22Rv1 (cell line): Measurements from ENCODE around the gene ANKK1.

ENCODE experiments used
- H3K27ac ChIP-seq: fragments of 450-650 bp; 2 replicates; pipeline ENCODE4 v1.5.1; 2017
- CTCF ChIP-seq: fragments of 450-650 bp; IDR thresholded peaks from 2 replicates; pipeline ENCODE4 v1.5.1; 2017; ENCODE audit warnings: mild to moderate bottlenecking
- ZFX ChIP-seq: fragments of 450-650 bp; IDR thresholded peaks from 2 replicates; pipeline ENCODE4 v1.6.1; 2017; ENCODE audit warnings: antibody characterized with exemption, borderline replicate concordance

Gene ANKK1

GRCh38 chr11:113408887-113409286 is 21.3 kb downstream of the ANKK1 start:
- H3K27ac ChIP-seq = no peak overlapping the region
- TF ChIP-seq ZFX = no peak
- no peak for TF ChIP-seq CTCF

GRCh38 chr11:113409526-113409925 is 21.9 kb downstream of the ANKK1 start:
- H3K27ac ChIP-seq = no peak overlapping the region
- TF ChIP-seq CTCF (no peak), ZFX (no peak)

- no peak overlapping the region for H3K27ac ChIP-seq
- TF ChIP-seq CTCF = no peak
- no peak for TF ChIP-seq ZFX
These were observed 23.0 kb downstream of the ANKK1 start for GRCh38 chr11:113410414-113411135.

- H3K27ac ChIP-seq = no peak overlapping the region
- no peak for TF ChIP-seq ZFX
- no peak for TF ChIP-seq CTCF
These were observed 24.0 kb downstream of the ANKK1 start for GRCh38 chr11:113411536-113411935.

- no peak for TF ChIP-seq CTCF
- TF ChIP-seq ZFX = no peak
- no peak overlapping the region for H3K27ac ChIP-seq
These were observed 25.1 kb downstream of the ANKK1 start for GRCh38 chr11:113412675-113413074.

- TF ChIP-seq ZFX = no peak
- TF ChIP-seq CTCF = no peak
These were observed 27.8 kb downstream of the ANKK1 start for GRCh38 chr11:113415343-113415742.

GRCh38 chr11:113417428-113417827 is 29.8 kb downstream of the ANKK1 start:
- TF ChIP-seq ZFX (no peak), CTCF (no peak)
- H3K27ac ChIP-seq = no peak overlapping the region

More at GRCh38 chr11:113415343-113415742, 27.8 kb downstream of the ANKK1 start:
- no peak overlapping the region for H3K27ac ChIP-seq
